Trophoblast cell (in vitro differentiated cells and primary cell): ENCODE data around the gene SF3A2.

ENCODE experiments used
- DNase-seq, 2 donors: peaks; one replicate each; pipeline ENCODE4 v3.0.0-alpha.2; 2016
- H2AFZ ChIP-seq: 2 replicates; pipeline ENCODE4 v1.6.1; 2013; ENCODE audit warnings: low read length, moderate library complexity, mild to moderate bottlenecking; ENCODE audit not compliant: insufficient read depth, poor library complexity
- H2AK5ac ChIP-seq: 2 replicates; pipeline ENCODE4 v1.6.1; 2013; ENCODE audit warnings: mild to moderate bottlenecking, low read length
- H2BK120ac ChIP-seq: 2 replicates; pipeline ENCODE4 v1.6.1; 2013; ENCODE audit warnings: low read length, mild to moderate bottlenecking, moderate library complexity; ENCODE audit not compliant: insufficient read depth, poor library complexity
- H2BK12ac ChIP-seq: 2 replicates; pipeline ENCODE4 v1.6.1; 2013; ENCODE audit warnings: mild to moderate bottlenecking, low read length, moderate library complexity
- H2BK5ac ChIP-seq: 2 replicates; pipeline ENCODE4 v1.6.1; 2013; ENCODE audit warnings: low read length, low read depth, moderate library complexity, mild to moderate bottlenecking; ENCODE audit not compliant: poor library complexity
- H3K14ac ChIP-seq: 2 replicates; pipeline ENCODE4 v1.6.1; 2013; ENCODE audit warnings: mild to moderate bottlenecking, low read length
- H3K18ac ChIP-seq: 2 replicates; pipeline ENCODE4 v1.6.1; 2013; ENCODE audit warnings: mild to moderate bottlenecking, low read length
- H3K23ac ChIP-seq: 2 replicates; pipeline ENCODE4 v1.6.1; 2013; ENCODE audit warnings: low read length
- H3K27ac ChIP-seq: 2 replicates; pipeline ENCODE4 v1.5.1; 2013; ENCODE audit warnings: low read depth, mild to moderate bottlenecking, inconsistent platforms, low read length, moderate library complexity
- H3K27me3 ChIP-seq: 2 replicates; pipeline ENCODE4 v1.6.1; 2013; ENCODE audit warnings: inconsistent platforms, mild to moderate bottlenecking, low read length, moderate library complexity; ENCODE audit not compliant: insufficient read depth
- H3K36me3 ChIP-seq, 2 experiments: 1 replicate in 1 of 2; 2 replicates in 1 of 2; pipeline ENCODE4 v1.6.1; 2013; ENCODE audit warnings: low read length in 2 of 2, mild to moderate bottlenecking in 2 of 2, moderate library complexity in 1 of 2; ENCODE audit not compliant: insufficient read depth in 2 of 2, control insufficient read depth in 1 of 2
- H3K4ac ChIP-seq: 2 replicates; pipeline ENCODE4 v1.6.1; 2013; ENCODE audit warnings: low read depth, mild to moderate bottlenecking, low read length, moderate library complexity
- H3K4me1 ChIP-seq, 2 experiments: 1 replicate in 1 of 2; 2 replicates in 1 of 2; pipeline ENCODE4 v1.6.1; 2013; ENCODE audit warnings: low read length in 2 of 2, mild to moderate bottlenecking in 2 of 2, moderate library complexity in 1 of 2; ENCODE audit not compliant: insufficient read depth in 2 of 2, control insufficient read depth in 1 of 2
- H3K4me2 ChIP-seq: 2 replicates; pipeline ENCODE4 v1.6.1; 2013; ENCODE audit warnings: inconsistent platforms, mild to moderate bottlenecking, low read length, moderate library complexity
- H3K4me3 ChIP-seq: 2 replicates; pipeline ENCODE4 v1.5.1; 2013; ENCODE audit warnings: mild to moderate bottlenecking, low read depth, low read length, inconsistent platforms
- H3K79me1 ChIP-seq: one replicate; pipeline ENCODE4 v1.6.1; 2013; ENCODE audit warnings: low read length
- H3K79me2 ChIP-seq: 2 replicates; pipeline ENCODE4 v1.6.1; 2013; ENCODE audit warnings: low read length, mild to moderate bottlenecking; ENCODE audit not compliant: control insufficient read depth, insufficient read depth, poor library complexity
- H3K9ac ChIP-seq: 2 replicates; pipeline ENCODE4 v1.6.1; 2013; ENCODE audit warnings: mild to moderate bottlenecking, low read length
- H3K9me3 ChIP-seq: 2 replicates; pipeline ENCODE4 v1.6.1; 2013; ENCODE audit warnings: low read depth, mild to moderate bottlenecking, control low read depth, inconsistent platforms, low read length; ENCODE audit not compliant: insufficient read depth
- H4K12ac ChIP-seq: 2 replicates; pipeline ENCODE4 v1.6.1; 2013; ENCODE audit warnings: low read depth, mild to moderate bottlenecking, low read length, moderate library complexity
- H4K8ac ChIP-seq: 2 replicates; pipeline ENCODE4 v1.6.1; 2013; ENCODE audit warnings: low read depth, mild to moderate bottlenecking, low read length, moderate library complexity
- H4K91ac ChIP-seq: one replicate; pipeline ENCODE4 v1.6.1; 2013; ENCODE audit warnings: low read depth, mild to moderate bottlenecking, low read length, moderate library complexity
- WGBS: extraction: QIAGEN DNeasy Blood & Tissue Kit; methylation state at CpG from one replicate; pipeline ENCODE4 v1.1.7; 2013; ENCODE audit warnings: missing lambda C conversion rate; ENCODE audit not compliant: insufficient read length, insufficient coverage; ENCODE audit errors: extremely low coverage; 5-methylcytosine and 5-hydroxymethylcytosine counted together

Gene SF3A2

DNA sequence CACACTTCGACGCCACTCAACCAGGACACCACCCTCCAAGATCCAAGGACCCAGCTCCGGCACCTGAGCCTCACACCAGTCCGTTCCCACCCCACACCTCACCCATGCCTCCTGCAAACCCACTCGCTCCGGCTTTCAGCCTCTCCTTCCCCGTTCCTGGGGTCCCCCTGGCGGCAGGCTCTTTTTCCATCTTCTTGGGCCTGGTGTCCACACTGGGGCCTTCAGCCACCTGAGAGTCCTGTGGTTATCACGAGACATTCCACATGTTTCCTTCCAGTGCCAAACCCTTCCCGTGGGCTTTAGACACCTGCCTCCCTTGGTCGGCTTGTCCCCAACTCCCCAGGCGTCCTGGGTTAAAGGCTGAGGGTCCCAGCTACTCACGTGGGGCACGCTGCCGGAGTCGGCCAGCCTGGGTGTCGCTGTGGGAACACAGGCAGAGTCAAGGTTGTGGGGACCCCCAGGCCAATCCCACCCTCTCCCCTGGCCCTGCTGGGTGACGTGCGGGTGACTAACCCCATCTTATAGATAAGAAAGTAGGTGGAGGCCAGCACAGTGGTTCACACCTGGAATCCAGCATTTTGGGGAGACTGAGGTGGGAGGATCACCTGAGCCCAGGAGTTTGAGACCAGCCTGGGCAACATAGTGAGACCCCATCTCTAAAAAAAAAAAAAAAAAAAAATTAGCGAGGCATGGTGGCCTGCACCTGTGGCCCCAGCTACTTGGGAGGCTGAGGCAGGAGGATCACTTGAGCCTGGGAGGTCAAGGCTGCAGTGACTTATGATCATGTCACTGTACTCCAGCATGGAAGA, 17.6 kb downstream of the SF3A2 start:
- Histone ChIP-seq H3K4me3 (no peak overlapping the region), H3K9ac (no peak overlapping the region), H3K4me1 (peaks cover 6 to 9% of the 10 kb centered on the region in 2 experiments), H2BK120ac (no peak overlapping the region), H3K14ac (no peak overlapping the region), H3K4me2 (peak overlapping the region; percentile 40), H2AFZ (no peak overlapping the region), H3K79me1 (no peaks in the 10 kb centered on the region), H4K91ac (no peak overlapping the region), H3K9me3 (peaks cover 5% of the 10 kb centered on the region), H3K27ac (no peak overlapping the region), H3K4ac (no peak overlapping the region), H2BK5ac (no peak overlapping the region), H4K8ac (no peak overlapping the region), H3K18ac (no peak overlapping the region), H3K79me2 (no peaks in the 10 kb centered on the region), H2AK5ac (no peak overlapping the region), H3K36me3 (peaks cover 0 to 3% of the 10 kb centered on the region in 2 experiments), H4K12ac (no peak overlapping the region), H3K23ac (no peak overlapping the region), H3K27me3 (peaks cover 4% of the 10 kb centered on the region), H2BK12ac (no peak overlapping the region)
- WGBS: no CpG with 5 or more reads among the region's 20 CpGs
- DNase-seq: peak in 1 of 2 donors; percentile 44

DNA sequence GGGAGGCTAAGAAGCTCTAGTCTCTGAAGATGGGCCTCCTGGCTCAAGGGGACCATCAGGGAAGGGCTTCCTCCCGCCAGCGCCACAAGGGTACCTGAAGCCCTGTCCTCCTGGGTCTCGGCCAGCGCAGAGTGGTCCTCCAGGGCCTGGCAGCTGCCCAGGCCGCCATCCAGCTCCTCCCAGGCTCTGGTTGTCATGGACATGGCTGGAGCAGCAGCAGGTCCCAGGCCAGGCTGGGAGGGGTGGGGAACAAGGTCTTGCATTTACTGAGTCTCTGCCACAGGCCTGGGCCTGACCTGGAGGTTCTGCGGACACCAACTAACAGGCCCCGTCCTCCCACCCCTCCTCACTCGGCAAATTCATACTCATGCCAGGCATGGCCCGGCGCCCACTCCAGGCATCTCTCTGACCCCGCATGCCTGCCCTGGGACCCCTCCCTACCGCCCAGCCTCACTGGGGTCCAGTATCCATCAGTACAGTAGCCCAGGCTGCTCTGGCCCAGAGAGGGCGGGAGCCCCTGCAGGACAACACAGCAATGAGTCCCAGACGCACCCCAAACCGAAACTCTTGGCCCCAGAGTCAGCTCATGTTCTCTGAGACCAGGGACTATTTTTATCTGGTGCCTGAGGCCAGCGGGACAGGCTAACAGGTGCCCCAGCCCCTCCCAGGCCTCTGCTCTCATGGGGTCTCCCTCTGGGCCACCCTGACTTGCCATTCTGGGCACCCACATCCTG, 18.7 kb downstream of the SF3A2 start:
- no peak overlapping the region for H3K9ac ChIP-seq
- no peak overlapping the region for H3K18ac ChIP-seq
- H3K14ac ChIP-seq: no peak overlapping the region
- no peak for DNase-seq
- no peak overlapping the region for H2BK120ac ChIP-seq
- no peak overlapping the region for H2BK5ac ChIP-seq
- peaks cover 4% of the 10 kb centered on the region for H3K27me3 ChIP-seq
- no peak overlapping the region for H3K4me3 ChIP-seq
- H3K79me2 ChIP-seq: no peaks in the 10 kb centered on the region
- no peak overlapping the region for H4K8ac ChIP-seq
- H4K12ac ChIP-seq: no peak overlapping the region
- no peak overlapping the region for H4K91ac ChIP-seq
- H2AFZ ChIP-seq: no peak overlapping the region
- H3K23ac ChIP-seq: no peak overlapping the region
- no peak overlapping the region for H2AK5ac ChIP-seq
- H3K4me1 ChIP-seq: peaks cover 6 to 9% of the 10 kb centered on the region in 2 experiments
- no peak overlapping the region for H3K27ac ChIP-seq
- H3K36me3 ChIP-seq: peaks cover 0 to 2% of the 10 kb centered on the region in 2 experiments
- H3K4ac ChIP-seq: no peak overlapping the region
- WGBS: no CpG with 5 or more reads among the region's 16 CpGs
- peaks cover 5% of the 10 kb centered on the region for H3K9me3 ChIP-seq
- no peak overlapping the region for H3K4me2 ChIP-seq
- no peaks in the 10 kb centered on the region for H3K79me1 ChIP-seq
- no peak overlapping the region for H2BK12ac ChIP-seq

DNA sequence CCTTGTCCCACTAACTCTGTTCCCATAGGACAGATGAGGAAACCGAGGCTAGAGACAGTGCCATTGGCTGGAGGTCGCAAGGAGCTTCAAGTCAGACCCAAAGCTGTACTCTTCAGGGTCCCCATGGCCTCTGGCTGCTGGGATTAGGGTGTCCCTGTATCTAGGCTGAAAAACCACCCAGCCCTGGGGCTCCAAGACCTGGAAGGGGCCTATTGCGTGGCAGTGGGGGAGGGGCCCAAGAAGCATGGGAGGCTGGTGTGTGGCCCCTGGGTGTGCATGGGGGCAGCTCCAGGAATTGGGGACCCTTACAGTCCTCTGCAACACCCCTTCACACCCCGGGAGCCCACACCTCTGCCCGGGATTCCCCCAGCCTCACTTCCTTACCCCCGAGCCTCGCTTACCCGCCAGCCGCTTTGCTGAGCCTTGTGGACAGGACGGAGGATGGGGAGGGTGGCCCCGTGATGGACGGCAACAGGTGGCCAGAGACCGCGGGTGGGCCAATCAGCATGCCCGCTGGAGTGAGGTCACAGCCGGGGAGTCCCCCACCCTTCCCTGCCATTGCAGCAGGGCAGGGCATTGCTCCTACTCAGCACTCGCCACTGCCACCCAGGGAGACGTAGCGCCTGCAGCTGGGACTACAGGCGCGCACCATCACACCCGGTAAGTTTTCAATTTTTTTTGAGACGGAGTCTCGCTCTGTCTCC, 19.5 kb downstream of the SF3A2 start, which contains the start of gene JSRP1:
JSRP1 (minus strand) TSS at position 436 of the 704 bp plus-strand sequence. CDS start 1,103 bp downstream, outside the sequence.
- Histone ChIP-seq H2BK120ac (no peak within 1 kb of the TSS), H3K79me1 (no peaks in the 10 kb centered on the region), H3K4me1 (peaks cover 6 to 9% of the 10 kb centered on the region in 2 experiments), H3K4ac (no peak within 1 kb of the TSS), H3K18ac (no peak within 1 kb of the TSS), H3K9me3 (peaks cover 5% of the 10 kb centered on the region), H3K27me3 (peaks cover 4% of the 10 kb centered on the region), H3K4me2 (no peak within 1 kb of the TSS), H3K23ac (no peak within 1 kb of the TSS), H4K91ac (no peak within 1 kb of the TSS), H2AFZ (no peak within 1 kb of the TSS), H2BK5ac (no peak within 1 kb of the TSS), H4K12ac (no peak within 1 kb of the TSS), H3K27ac (no peak within 1 kb of the TSS), H3K4me3 (no peak within 1 kb of the TSS), H3K9ac (no peak within 1 kb of the TSS), H2BK12ac (no peak within 1 kb of the TSS), H3K79me2 (no peaks in the 10 kb centered on the region), H3K36me3 (peaks cover 0 to 2% of the 10 kb centered on the region in 2 experiments), H3K14ac (no peak within 1 kb of the TSS), H4K8ac (no peak within 1 kb of the TSS), H2AK5ac (no peak within 1 kb of the TSS)
- peak in 1 of 2 donors; percentile 45 for DNase-seq
- WGBS: no CpG with 5 or more reads among the region's 24 CpGs

DNA sequence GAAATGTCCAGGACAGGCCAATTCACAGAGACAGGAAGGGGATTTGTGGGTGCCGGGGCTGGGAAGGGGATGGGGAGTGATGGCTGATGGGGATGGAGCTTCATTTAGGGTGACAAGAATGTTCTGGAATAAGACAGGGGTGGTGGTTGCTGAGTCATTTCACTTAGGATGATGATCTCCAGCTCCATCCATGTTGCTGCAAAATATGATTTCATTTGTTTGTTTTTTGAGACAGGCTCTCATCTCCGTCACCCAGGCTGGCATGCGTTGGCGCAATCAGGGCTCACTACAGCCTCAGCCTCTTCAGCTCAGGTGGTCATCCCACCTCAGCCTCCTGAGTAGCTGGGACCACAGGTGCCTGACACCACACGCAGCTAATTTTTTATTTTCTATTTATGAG, 22.7 kb downstream of the SF3A2 start:
- Histone ChIP-seq H2AFZ (no peak overlapping the region), H2BK12ac (no peak overlapping the region), H3K18ac (no peak overlapping the region), H3K36me3 (no peaks in the 10 kb centered on the region), H3K9ac (no peak overlapping the region), H3K9me3 (peaks cover 2% of the 10 kb centered on the region), H3K4me2 (no peak overlapping the region), H4K8ac (no peak overlapping the region), H4K12ac (no peak overlapping the region), H3K4me1 (no peaks in the 10 kb centered on the region), H3K79me1 (no peaks in the 10 kb centered on the region), H3K79me2 (no peaks in the 10 kb centered on the region), H3K14ac (no peak overlapping the region), H2BK5ac (no peak overlapping the region), H3K4ac (no peak overlapping the region), H2AK5ac (no peak overlapping the region), H3K27me3 (no peaks in the 10 kb centered on the region), H3K4me3 (no peak overlapping the region), H2BK120ac (no peak overlapping the region), H3K23ac (no peak overlapping the region), H4K91ac (no peak overlapping the region), H3K27ac (no peak overlapping the region)
- DNase-seq: no peak
- no CpG with 5 or more reads among the region's 5 CpGs for WGBS
